Nasal cavity respiratory epithelium epithelial cell of viscerocranial mucosa (primary cell): Measurements from ENCODE around the gene IL36A. TPM values are rescaled to one million over a fixed set of nuclear protein-coding genes. Genes with fewer than 3 reads are reported as not detected.

Experiments used
- total RNA-seq: library from RNA; depleted of rRNA; stranded (reverse); fragments of >200 nt; gene quantifications from 2 replicates; pipeline ENCODE4 v1.2.3, GENCODE V29; 2014

IL36A gene, protein sequence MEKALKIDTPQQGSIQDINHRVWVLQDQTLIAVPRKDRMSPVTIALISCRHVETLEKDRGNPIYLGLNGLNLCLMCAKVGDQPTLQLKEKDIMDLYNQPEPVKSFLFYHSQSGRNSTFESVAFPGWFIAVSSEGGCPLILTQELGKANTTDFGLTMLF
- 1.0 and 1.2 TPM in 2 replicates for total RNA-seq

GRCh38 chr2:113005030-113005509 lies at the start of gene IL36A:
TSS of gene IL36A (plus strand) at chr2:113005459. CDS start at chr2:113005872, 413 bp downstream.

GRCh38 chr2:112977559-112978056 lies 27.7 kb upstream of the IL36A start, which contains the start of gene IL36G:
TSS of gene IL36G (plus strand) at chr2:112978006. CDS start at chr2:112978639, 633 bp downstream.

DNA sequence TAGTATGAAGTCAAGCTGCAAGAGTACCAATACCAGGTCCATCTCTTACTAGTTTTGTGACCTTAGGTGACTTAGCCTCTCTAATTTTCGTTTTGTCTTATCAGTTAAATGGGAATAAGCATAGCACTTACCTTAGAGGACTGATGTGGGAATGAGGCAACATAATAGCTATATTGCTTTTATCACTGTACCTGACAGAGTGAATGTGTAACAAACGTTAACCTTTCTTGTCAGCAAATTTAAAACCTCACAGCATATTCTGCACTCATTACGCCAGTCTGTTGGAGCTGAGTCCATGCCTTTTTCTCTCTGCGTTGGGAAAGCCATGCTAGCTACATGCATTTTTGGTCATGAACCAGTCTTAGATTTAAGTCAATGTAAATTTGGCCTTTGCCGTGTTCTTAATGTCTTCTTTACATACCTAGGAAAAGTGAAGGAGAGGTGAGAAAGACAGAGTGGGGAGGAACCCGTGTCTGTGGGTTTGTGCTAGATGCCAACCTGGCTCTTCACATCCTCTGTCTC lies 47.2 kb downstream of the IL36A start, which contains the start of gene IL36B:
Gene IL36B, minus strand, starts transcription at position 472 of the 522 bp plus-strand sequence.

Other genes with a start within 250 kb of the IL36A start
- gene CKAP2L, start 240.8 kb upstream of the IL36A start, total RNA-seq = 0.07 and 0.34 TPM in 2 replicates
- 387 and 393 TPM in 2 replicates for gene IL1A, start 221.0 kb upstream of the IL36A start, total RNA-seq
- 176 and 257 TPM in 2 replicates for gene IL1B, start 168.7 kb upstream of the IL36A start, total RNA-seq
- not detected in 2 replicates for gene IL37, start 94.3 kb upstream of the IL36A start, total RNA-seq
- gene IL36G, start 27.5 kb upstream of the IL36A start, total RNA-seq = 1.7 and 2.6 TPM in 2 replicates
- under 0.01 TPM in 1 of 2 replicates, not detected in the other for gene IL36B, start 47.4 kb downstream of the IL36A start, total RNA-seq
- 2.0 and 5.1 TPM in 2 replicates for gene IL36RN, start 53.7 kb downstream of the IL36A start, total RNA-seq
- gene IL1F10, start 62.5 kb downstream of the IL36A start, total RNA-seq = 0.34 TPM in 1 of 2 replicates, not detected in the other
- 53.7 and 106 TPM in 2 replicates for gene IL1RN, start 122.1 kb downstream of the IL36A start, total RNA-seq
- gene PSD4, start 168.5 kb downstream of the IL36A start, total RNA-seq = 14.4 and 29.4 TPM in 2 replicates